Measurements from ENCODE around the gene RLN3. TPM values are rescaled to one million over a fixed set of nuclear protein-coding genes. Genes with fewer than 3 reads are reported as not detected.
A peak's percentile ranks its signal among the peaks of the same experiment; 100 is the strongest.

Gene RLN3
- total and polyA plus RNA-seq, 10 of the 15 experiments (the other 5 are each of a cell fraction or from before 2014, with no cell fraction given): not detected

GRCh38 chr19:14004619-14005348 is 23.2 kb upstream of the RLN3 start:
- intact Hi-C loops (cut with micrococcal nuclease; ENCODE audit: unreplicated experiment): loop anchor here (2.0 to 10.0 kb wide), 3 partner anchors 18 to 850 kb away; partner anchors contain the start of genes IER2 and STX10
- peak overlapping the region; percentile 61 for H3K9ac ChIP-seq (ENCODE audit: control insufficient read depth, insufficient read depth, low read length)
- TF ChIP-seq TBL1XR1 (IDR thresholded peaks at IDR 0.05; ENCODE audit: low read depth, low read length) (no peak), RUNX3 (IDR thresholded peaks at IDR 0.05; ENCODE audit: low read length) (peak; percentile 63), BCLAF1 (IDR thresholded peaks at IDR 0.05) (no peak), E4F1 (IDR thresholded peaks at IDR 0.05; ENCODE audit: borderline replicate concordance, partially characterized antibody) (no peak), CHD4 (IDR thresholded peaks at IDR 0.05) (no peak), BHLHE40 (IDR thresholded peaks at IDR 0.05; ENCODE audit: borderline replicate concordance in 1 of 2, low read depth in 2 of 2, low read length in 1 of 2) (no peak; a peak in 1 of 4 replicates), MEF2A (IDR thresholded peaks at IDR 0.05; ENCODE audit: insufficient read depth, low read depth, low read length) (no peak), ZNF24 (IDR thresholded peaks at IDR 0.05) (no peak), E2F8 (IDR thresholded peaks at IDR 0.05; ENCODE audit: low read depth, partially characterized antibody) (no peak), CBFB (IDR thresholded peaks at IDR 0.05; ENCODE audit: low read depth) (no peak), POLR2AphosphoS2 (IDR thresholded peaks at IDR 0.05; ENCODE audit: low read depth, low read length) (no peak), SREBF1 (IDR thresholded peaks at IDR 0.05; ENCODE audit: low read length) (no peak), DPF2 (IDR thresholded peaks at IDR 0.05) (peak; percentile 38), CBX3 (IDR thresholded peaks at IDR 0.05; ENCODE audit: borderline replicate concordance, low read depth) (no peak), STAT3 (IDR thresholded peaks at IDR 0.05; ENCODE audit: low read depth, low read length) (no peak), CHD1 (IDR thresholded peaks at IDR 0.05; ENCODE audit: low read depth, low read length) (no peak)

More at GRCh38 chr19:14004619-14005348, 23.2 kb upstream of the RLN3 start:
- Histone ChIP-seq H2AFZ (ENCODE audit: control insufficient read depth, low read depth, low read length) (peak overlapping the region; percentile 85), H3K9me3 (replicated peaks; ENCODE audit: control insufficient read depth, insufficient read depth, low read length) (no peaks in the 10 kb centered on the region), H3K4me1 (ENCODE audit: control insufficient read depth, insufficient read depth, low read length) (peaks cover 47% of the 10 kb centered on the region), H4K20me1 (ENCODE audit: control insufficient read depth, insufficient read depth) (no peaks in the 10 kb centered on the region), H3K79me2 (ENCODE audit: control insufficient read depth, insufficient read depth, low read length) (peaks cover 11% of the 10 kb centered on the region), H3K36me3 (ENCODE audit: control insufficient read depth in 2 of 2, insufficient read depth in 2 of 2, low read length in 1 of 2) (no peaks in the 10 kb centered on the region), H3K4me2 (ENCODE audit: control insufficient read depth, insufficient read depth) (peak overlapping the region; percentile 95), H3K27me3 (replicated peaks in 1 of 2; ENCODE audit: control insufficient read depth in 2 of 2, insufficient read depth in 2 of 2, low read length in 1 of 2) (no peaks in the 10 kb centered on the region), H3K4me3 (peak overlapping the region; percentile 69), H3K27ac (ENCODE audit: control insufficient read depth, insufficient read depth) (peak overlapping the region; percentile 80)
- RAD21 ChIA-PET (ENCODE audit: unreplicated experiment): interaction anchor here (0.8 to 4.6 kb wide), 10 partner anchors 7 to 132 kb away, joined by 3 to 35 read pairs (median 8); partner anchors contain the start of genes ASF1B, DCAF15 and IL27RA
- in situ Hi-C loops (cut with MboI): no loop called here
- CTCF ChIA-PET: interaction anchor here (0.6 to 5.1 kb wide), 10 partner anchors 9 to 981 kb away, joined by 3 to 30 read pairs (median 6); partner anchors contain the start of genes DCAF15 and IL27RA
- DNase-seq (ENCODE audit: low read depth, low spot score) (peak; percentile 34), ATAC-seq (no peak), FAIRE-seq (no peak)
- BruUV-seq (replicated peaks): no TSS peak
- 11% methylated on average over 14 of the region's 14 CpGs for WGBS (ENCODE audit: insufficient coverage, insufficient replicate concordance, low lambda C conversion rate, missing lambda C conversion rate)
- SMC1A ChIA-PET (ENCODE audit: uncharacterized antibody, unreplicated experiment): interaction anchor here (0.6 to 4.0 kb wide), 10 partner anchors 9 to 275 kb away, joined by 3 to 18 read pairs (median 6); partner anchors contain the start of gene IL27RA
- POLR2A ChIA-PET: interaction anchor here (0.7 to 4.9 kb wide), 13 partner anchors 11 to 77 kb away, joined by 3 to 49 read pairs (median 5); partner anchors contain the start of genes DCAF15 and IL27RA
